T47D (cell line): ENCODE measurements around the gene TCFL5.
A peak's percentile ranks its signal among the peaks of the same experiment; 100 is the strongest.
"Not testable (repeated sequence)": the region's sequence is repeated elsewhere in the genome, so short reads cannot be mapped to it uniquely, and the experiment has no call there.

ENCODE experiments used
- DNase-seq, 2 experiments: peaks; one replicate each; pipeline versions ENCODE4 v3.0.0 to v3.0.0-alpha.2; 2011 to 2012; ENCODE audit warnings: low read depth in 1 of 2, low spot score in 1 of 2
- JUND ChIP-seq: IDR thresholded peaks from 2 replicates; pipeline ENCODE4 v1.6.1; 2012; ENCODE audit warnings: low read depth
- in situ Hi-C: cut with HindIII; loops from 2 replicates; pipeline ENCODE4 v1.10.0; 2016; ENCODE audit warnings: low sequenced_read_pairs, low pct_unique_long_range_greater_than_20kb

The TCFL5 gene

DNA sequence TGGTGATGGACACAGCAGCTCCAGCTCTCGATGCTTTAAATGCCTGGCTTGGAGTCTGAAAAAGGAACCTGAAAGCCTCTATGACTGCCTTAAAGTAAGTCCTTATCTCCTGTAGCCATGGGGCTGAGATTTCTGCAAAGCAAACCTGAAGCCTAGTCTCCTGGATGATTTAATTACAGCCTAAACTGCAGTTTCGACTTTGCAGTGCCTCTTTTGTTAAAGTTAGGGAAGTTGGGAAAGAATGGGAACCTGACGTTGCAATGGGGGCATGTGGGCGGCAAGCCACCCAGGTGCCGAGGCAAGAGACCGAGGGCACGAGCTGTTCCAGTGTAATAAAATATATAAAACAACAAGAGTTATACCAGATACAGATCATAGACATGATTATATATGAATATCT is 11.7 kb upstream of the TCFL5 start:
- DNase-seq: no peak
- TF ChIP-seq JUND: no peak
- in situ Hi-C loops: no loop called here

- TF ChIP-seq JUND: no peak
- no peak for DNase-seq
- in situ Hi-C loops: no loop called here
These were observed 11.2 kb upstream of the TCFL5 start for GRCh38 chr20:62872862-62873261.

GRCh38 chr20:62872184-62872847 is 10.7 kb upstream of the TCFL5 start:
- peak in 1 of 2 experiments; percentile 57 for DNase-seq
- in situ Hi-C loops: no loop called here
- TF ChIP-seq JUND: no peak

- no peak for DNase-seq
- TF ChIP-seq JUND: no peak
- in situ Hi-C loops: no loop called here
These were observed 2.6 kb upstream of the TCFL5 start for GRCh38 chr20:62864207-62864606.

- in situ Hi-C loops: no loop called here
- peak in 1 of 2 experiments; percentile 34 for DNase-seq
- TF ChIP-seq JUND: no peak
These were observed 514 bp downstream of the TCFL5 start for GRCh38 chr20:62860924-62861691.

GRCh38 chr20:62860391-62860923 is 1.2 kb downstream of the TCFL5 start:
- peak in 1 of 2 experiments; percentile 72 for DNase-seq
- TF ChIP-seq JUND: no peak
- in situ Hi-C loops: no loop called here

GRCh38 chr20:62859721-62860120 is 1.9 kb downstream of the TCFL5 start:
- no peak for TF ChIP-seq JUND
- in situ Hi-C loops: no loop called here
- no peak for DNase-seq

GRCh38 chr20:62858058-62858830 is 3.4 kb downstream of the TCFL5 start:
- TF ChIP-seq JUND: no peak
- in situ Hi-C loops: no loop called here
- DNase-seq: no peak

DNA sequence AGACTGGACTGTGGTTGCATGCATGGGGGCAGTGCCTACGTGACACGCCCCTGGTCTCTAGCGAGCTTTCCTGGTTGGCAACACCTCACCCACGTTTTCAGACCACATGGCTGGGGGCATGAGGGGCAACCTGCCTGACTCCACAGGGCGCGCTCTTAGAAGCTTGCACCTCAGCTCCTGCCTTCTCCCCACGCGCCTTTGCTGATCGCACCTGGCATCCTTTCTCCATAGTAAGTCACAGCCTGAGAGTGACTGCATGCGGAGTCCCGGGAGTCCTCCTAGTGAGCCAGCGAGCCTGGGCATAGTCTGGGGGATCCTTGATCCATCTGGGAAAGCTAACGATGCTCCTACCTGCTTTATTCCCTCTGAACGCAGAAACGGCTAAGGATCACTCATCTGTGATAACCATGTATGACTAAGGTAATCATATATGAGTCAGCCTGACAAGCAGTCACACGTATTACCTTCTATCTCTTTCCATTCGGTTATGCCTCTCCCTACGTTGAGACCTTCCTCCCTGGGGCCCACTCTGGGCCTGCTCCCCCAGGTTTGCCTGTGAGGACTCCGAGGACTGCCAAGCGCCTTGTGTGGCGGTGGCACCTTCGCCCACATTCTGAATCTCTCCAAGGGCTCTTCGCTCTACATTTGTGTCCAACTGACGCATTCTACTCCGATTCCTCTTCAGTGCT is 4.5 kb downstream of the TCFL5 start:
- no peak for TF ChIP-seq JUND
- no peak for DNase-seq
- in situ Hi-C loops: no loop called here

- in situ Hi-C loops: no loop called here
- no peak for TF ChIP-seq JUND
- no peak for DNase-seq
These were observed 6.5 kb downstream of the TCFL5 start for GRCh38 chr20:62855120-62855519.

- TF ChIP-seq JUND: no peak
- in situ Hi-C loops: no loop called here
- no peak for DNase-seq
These were observed 7.5 kb downstream of the TCFL5 start for GRCh38 chr20:62854121-62854520.

DNA sequence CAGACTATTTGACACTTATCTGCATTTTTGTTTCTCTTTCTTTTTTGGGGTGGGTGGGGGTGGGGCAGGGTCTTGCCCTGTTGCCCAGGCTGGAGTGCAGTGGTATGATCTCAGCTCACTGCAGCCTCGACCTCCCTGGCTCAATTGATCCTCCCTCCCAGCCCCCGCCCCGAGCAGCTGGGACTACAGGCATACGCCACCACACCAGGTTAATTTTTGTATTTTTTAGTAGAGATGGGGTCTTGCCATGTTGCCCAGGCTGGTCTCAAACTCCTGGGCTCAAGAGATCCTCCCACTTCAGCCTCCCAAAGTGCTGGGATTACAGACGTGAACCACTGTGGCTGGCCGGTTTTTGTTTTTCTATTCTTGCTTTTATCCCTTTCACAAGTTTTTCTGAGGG is 8.3 kb downstream of the TCFL5 start:
- in situ Hi-C loops, DNase-seq: not testable (repeated sequence)

DNA sequence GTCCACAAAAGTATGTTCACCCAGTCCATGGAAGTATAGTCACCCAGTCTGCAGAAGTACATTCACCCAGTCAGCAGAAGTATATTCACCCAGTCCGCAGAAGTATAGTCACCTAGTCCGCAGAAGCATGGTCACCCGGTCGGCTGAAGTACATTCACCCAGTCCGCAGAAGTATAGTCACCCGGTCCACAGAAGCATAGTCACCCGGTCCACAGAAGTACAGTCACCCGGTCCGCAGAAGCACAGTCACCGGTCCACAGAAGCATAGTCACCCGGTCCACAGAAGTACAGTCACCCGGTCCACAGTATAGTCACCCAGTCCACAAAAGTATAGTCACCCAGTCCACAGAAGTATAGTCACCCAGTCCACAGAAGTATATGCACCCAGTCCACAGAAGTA is 8.8 kb downstream of the TCFL5 start:
- TF ChIP-seq JUND: no peak
- DNase-seq: no peak
- in situ Hi-C loops: no loop called here
